PC-3 (cell line): Measurements from ENCODE around the gene CERS6. TPM values are rescaled to one million over a fixed set of nuclear protein-coding genes. Genes with fewer than 3 reads are reported as not detected.

Experiments
- ATAC-seq: fragments of 200-7000 bp; cut with Tn5 transposase; 2 replicates; pipeline ENCODE4 v1.9.1; 2020; ENCODE audit warnings: mild to moderate bottlenecking, moderate library complexity
- BruUV-seq: library from RNA; stranded (reverse); fragments of 400-500 nt; replicated peaks from 2 replicates; lab custom pipeline; 2021; lab: Mats Ljungman, UMichigan
- CTCF ChIA-PET: fragments of 300-600 bp; sonication (Branson Sonifier 250); formaldehyde crosslinking; loops from one replicate; lab custom pipeline; 2022; ENCODE audit warnings: antibody characterized with exemption; lab: Charles Lee
- POLR2A ChIA-PET: fragments of 300-600 bp; sonication (Branson Sonifier 250); formaldehyde crosslinking; loops from one replicate; lab custom pipeline; 2022; ENCODE audit warnings: antibody characterized with exemption; ENCODE audit not compliant: unreplicated experiment; lab: Charles Lee
- DNase-seq: peaks from one replicate; pipeline ENCODE4 v3.0.0-alpha.2; 2015
- H2AFZ ChIP-seq: fragments of 300-600 bp; sonication (generic); 2 replicates; pipeline ENCODE4 v1.6.0; 2016; ENCODE audit warnings: antibody characterized with exemption, low read length
- H3F3A ChIP-seq: fragments of 300-600 bp; sonication (generic); one replicate; pipeline ENCODE4 v1.6.0; 2017; ENCODE audit warnings: antibody characterized with exemption, low read length, control low read depth, mild to moderate bottlenecking; ENCODE audit not compliant: unreplicated experiment
- H3K27ac ChIP-seq: fragments of 300-600 bp; sonication (generic); 2 replicates; pipeline ENCODE4 v1.5.1; 2016; ENCODE audit warnings: mild to moderate bottlenecking, low read length
- H3K27me3 ChIP-seq: fragments of 300-600 bp; sonication (generic); 2 replicates; pipeline ENCODE4 v1.6.1; 2016; ENCODE audit warnings: low read length, mixed read lengths
- H3K36me3 ChIP-seq: fragments of 300-600 bp; sonication (generic); 2 replicates; pipeline ENCODE4 v1.6.1; 2016; ENCODE audit warnings: low read depth, mixed run types, low read length, mixed read lengths
- H3K4me1 ChIP-seq: fragments of 300-600 bp; sonication (generic); 2 replicates; pipeline ENCODE4 v1.5.1; 2016; ENCODE audit warnings: low read length; ENCODE audit not compliant: insufficient read depth
- H3K4me2 ChIP-seq: fragments of 300-600 bp; sonication (generic); 2 replicates; pipeline ENCODE4 v1.6.0; 2016; ENCODE audit warnings: low read length
- H3K4me3 ChIP-seq: fragments of 300-600 bp; sonication (generic); 2 replicates; pipeline ENCODE4 v1.5.1; 2016; ENCODE audit warnings: mild to moderate bottlenecking, low read length, mixed read lengths
- H3K79me2 ChIP-seq: fragments of 300-600 bp; sonication (generic); 2 replicates; pipeline ENCODE4 v1.6.1; 2017; ENCODE audit warnings: low read length, mixed read lengths
- H3K9ac ChIP-seq: fragments of 300-600 bp; sonication (generic); 2 replicates; pipeline ENCODE4 v1.6.0; 2016; ENCODE audit warnings: mild to moderate bottlenecking, low read length
- H3K9me2 ChIP-seq: fragments of 300-600 bp; sonication (generic); replicated peaks from 2 replicates; pipeline ENCODE4 v1.6.1; 2016; ENCODE audit warnings: mixed run types, low read length, mixed read lengths
- H3K9me3 ChIP-seq: fragments of 300-600 bp; sonication (generic); 2 replicates; pipeline ENCODE4 v1.6.1; 2016; ENCODE audit warnings: low read length, mixed read lengths
- H4K20me1 ChIP-seq: fragments of 300-600 bp; sonication (generic); 2 replicates; pipeline ENCODE4 v1.6.1; 2016; ENCODE audit warnings: low read length, mixed read lengths
- EZH2 ChIP-seq: fragments of 300-600 bp; sonication (generic); IDR thresholded peaks from one replicate; pipeline ENCODE4 v1.6.1; 2017; ENCODE audit warnings: antibody characterized with exemption, mild to moderate bottlenecking, low read length; ENCODE audit not compliant: unreplicated experiment
- EZH2phosphoT487 ChIP-seq: fragments of 300-600 bp; sonication (generic); IDR thresholded peaks from 2 replicates; pipeline ENCODE4 v1.6.1; 2018; ENCODE audit warnings: mild to moderate bottlenecking, antibody characterized with exemption, low read length, borderline replicate concordance
- intact Hi-C: fragments of 100-400 bp; cut with micrococcal nuclease; formaldehyde crosslinking; loops from 2 replicates; pipeline ENCODE4 v1.9.0; 2023
- total RNA-seq: library from RNA; depleted of rRNA; stranded (reverse); fragments of >200 nt; gene quantifications from 2 replicates; pipeline ENCODE4 v1.2.3, GENCODE V29; 2014
- TF ChIP-seq, protein P1 (sequence below): fragments of 300-600 bp; sonication (generic); conservative IDR thresholded peaks from 2 replicates; pipeline ENCODE4 v1.5.1; 2017; ENCODE audit warnings: antibody characterized with exemption, low read depth, mild to moderate bottlenecking, low read length

CERS6 gene
- total RNA-seq, 1 experiment from 2014 or later, result 24.2 TPM

- POLR2A ChIA-PET, result no interaction called here
- Histone ChIP-seq H3K4me1 (peaks cover 24% of the 10 kb centered on the region), H2AFZ (no peak overlapping the region), H3K36me3 (no peaks in the 10 kb centered on the region), H3K4me3 (no peak overlapping the region), H4K20me1 (peaks cover 24% of the 10 kb centered on the region), H3K9me3 (no peaks in the 10 kb centered on the region), H3F3A (no peaks in the 10 kb centered on the region), H3K79me2 (peaks cover 92% of the 10 kb centered on the region), H3K27me3 (no peaks in the 10 kb centered on the region), H3K9me2 (no peaks in the 10 kb centered on the region), H3K9ac (no peak overlapping the region), H3K27ac (no peak overlapping the region), H3K4me2 (no peak overlapping the region)
- intact Hi-C loops, result no loop called here
- TF ChIP-seq EZH2phosphoT487 (no peak), EZH2 (no peak)
- TF ChIP-seq, protein P1, sequence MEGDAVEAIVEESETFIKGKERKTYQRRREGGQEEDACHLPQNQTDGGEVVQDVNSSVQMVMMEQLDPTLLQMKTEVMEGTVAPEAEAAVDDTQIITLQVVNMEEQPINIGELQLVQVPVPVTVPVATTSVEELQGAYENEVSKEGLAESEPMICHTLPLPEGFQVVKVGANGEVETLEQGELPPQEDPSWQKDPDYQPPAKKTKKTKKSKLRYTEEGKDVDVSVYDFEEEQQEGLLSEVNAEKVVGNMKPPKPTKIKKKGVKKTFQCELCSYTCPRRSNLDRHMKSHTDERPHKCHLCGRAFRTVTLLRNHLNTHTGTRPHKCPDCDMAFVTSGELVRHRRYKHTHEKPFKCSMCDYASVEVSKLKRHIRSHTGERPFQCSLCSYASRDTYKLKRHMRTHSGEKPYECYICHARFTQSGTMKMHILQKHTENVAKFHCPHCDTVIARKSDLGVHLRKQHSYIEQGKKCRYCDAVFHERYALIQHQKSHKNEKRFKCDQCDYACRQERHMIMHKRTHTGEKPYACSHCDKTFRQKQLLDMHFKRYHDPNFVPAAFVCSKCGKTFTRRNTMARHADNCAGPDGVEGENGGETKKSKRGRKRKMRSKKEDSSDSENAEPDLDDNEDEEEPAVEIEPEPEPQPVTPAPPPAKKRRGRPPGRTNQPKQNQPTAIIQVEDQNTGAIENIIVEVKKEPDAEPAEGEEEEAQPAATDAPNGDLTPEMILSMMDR, result no peak
- DNase-seq (no peak), ATAC-seq (no peak)
- BruUV-seq, result no TSS peak
- CTCF ChIA-PET, result no interaction called here
Observed at GRCh38 chr2:168461178-168461941, 5.3 kb downstream of the CERS6 start.

GRCh38 chr2:168461942-168462331 lies 5.9 kb downstream of the CERS6 start:
- POLR2A ChIA-PET, result no interaction called here

More at GRCh38 chr2:168461942-168462331, 5.9 kb downstream of the CERS6 start:
- ATAC-seq, result no peak
- H3K9me2 ChIP-seq, result no peaks in the 10 kb centered on the region
- H3K27me3 ChIP-seq, result no peaks in the 10 kb centered on the region
- CTCF ChIA-PET, result no interaction called here
- H3K4me2 ChIP-seq, result no peak overlapping the region
- no peaks in the 10 kb centered on the region for H3K9me3 ChIP-seq
- H3K9ac ChIP-seq, result no peak overlapping the region
- H3K36me3 ChIP-seq, result no peaks in the 10 kb centered on the region
- peaks cover 30% of the 10 kb centered on the region for H3K4me1 ChIP-seq
- H3K79me2 ChIP-seq, result peaks cover 91% of the 10 kb centered on the region
- BruUV-seq, result no TSS peak
- peaks cover 24% of the 10 kb centered on the region for H4K20me1 ChIP-seq
- H3K4me3 ChIP-seq, result no peak overlapping the region
- intact Hi-C loops, result no loop called here
- no peak for DNase-seq
- TF ChIP-seq, protein P1, result 0 out of 2 replicates have a peak, but pooled peaks have one; percentile 16
- TF ChIP-seq EZH2, result no peak
- TF ChIP-seq EZH2phosphoT487, result no peak
- no peak overlapping the region for H3K27ac ChIP-seq
- no peak overlapping the region for H2AFZ ChIP-seq
- H3F3A ChIP-seq, result no peaks in the 10 kb centered on the region
